Muscle layer of colon (tissue), 2 donors: ENCODE results near the gene SEMA4D.

ENCODE experiments used
- H3K27ac ChIP-seq: one replicate; pipeline ENCODE4 v1.7.0; 2013; ENCODE audit warnings: low read depth, mild to moderate bottlenecking, low read length, moderate library complexity
- H3K27me3 ChIP-seq, 2 donors: one replicate each; pipeline ENCODE4 v1.7.0; 2013; ENCODE audit warnings: low read length in 2 of 2, mild to moderate bottlenecking in 2 of 2; ENCODE audit not compliant: insufficient read depth in 2 of 2, control insufficient read depth in 1 of 2
- H3K36me3 ChIP-seq: one replicate; pipeline ENCODE4 v1.7.0; 2013; ENCODE audit warnings: mild to moderate bottlenecking, low read length; ENCODE audit not compliant: insufficient read depth
- H3K4me1 ChIP-seq: one replicate; pipeline ENCODE4 v1.7.0; 2013; ENCODE audit warnings: mild to moderate bottlenecking, low read length; ENCODE audit not compliant: insufficient read depth
- H3K4me3 ChIP-seq, 2 donors: one replicate each; pipeline ENCODE4 v1.7.0; 2013; ENCODE audit warnings: low read length in 2 of 2, low read depth in 1 of 2, mild to moderate bottlenecking in 1 of 2, moderate library complexity in 1 of 2
- H3K9ac ChIP-seq: one replicate; pipeline ENCODE4 v1.7.0; 2013; ENCODE audit warnings: low read length
- H3K9me3 ChIP-seq: one replicate; pipeline ENCODE4 v1.7.0; 2013; ENCODE audit warnings: mild to moderate bottlenecking, low read length
- donor health status: abdominal sarcoma.
- donor health status: Adenocarcinoma of cecum.

The SEMA4D gene

GRCh38 chr9:89446961-89447310, 51.0 kb downstream of the SEMA4D start:
- H3K36me3 ChIP-seq = no peaks in the 10 kb centered on the region
- no peaks in the 10 kb centered on the region for H3K9me3 ChIP-seq
- H3K4me1 ChIP-seq = no peaks in the 10 kb centered on the region
- no peaks in the 10 kb centered on the region for H3K27me3 ChIP-seq
- no peak overlapping the region for H3K27ac ChIP-seq
- no peak overlapping the region for H3K4me3 ChIP-seq
- no peak overlapping the region for H3K9ac ChIP-seq

GRCh38 chr9:89446261-89446960, 51.5 kb downstream of the SEMA4D start:
- Histone ChIP-seq H3K4me1 (no peaks in the 10 kb centered on the region), H3K9ac (no peak overlapping the region), H3K9me3 (no peaks in the 10 kb centered on the region), H3K36me3 (no peaks in the 10 kb centered on the region), H3K4me3 (no peak overlapping the region), H3K27me3 (no peaks in the 10 kb centered on the region), H3K27ac (no peak overlapping the region)

- no peaks in the 10 kb centered on the region for H3K9me3 ChIP-seq
- H3K27ac ChIP-seq = no peak overlapping the region
- no peak overlapping the region for H3K9ac ChIP-seq
- H3K4me1 ChIP-seq = no peaks in the 10 kb centered on the region
- H3K27me3 ChIP-seq = no peaks in the 10 kb centered on the region
- no peaks in the 10 kb centered on the region for H3K36me3 ChIP-seq
- H3K4me3 ChIP-seq = no peak overlapping the region
These were observed 52.1 kb downstream of the SEMA4D start for GRCh38 chr9:89445801-89446251.

DNA sequence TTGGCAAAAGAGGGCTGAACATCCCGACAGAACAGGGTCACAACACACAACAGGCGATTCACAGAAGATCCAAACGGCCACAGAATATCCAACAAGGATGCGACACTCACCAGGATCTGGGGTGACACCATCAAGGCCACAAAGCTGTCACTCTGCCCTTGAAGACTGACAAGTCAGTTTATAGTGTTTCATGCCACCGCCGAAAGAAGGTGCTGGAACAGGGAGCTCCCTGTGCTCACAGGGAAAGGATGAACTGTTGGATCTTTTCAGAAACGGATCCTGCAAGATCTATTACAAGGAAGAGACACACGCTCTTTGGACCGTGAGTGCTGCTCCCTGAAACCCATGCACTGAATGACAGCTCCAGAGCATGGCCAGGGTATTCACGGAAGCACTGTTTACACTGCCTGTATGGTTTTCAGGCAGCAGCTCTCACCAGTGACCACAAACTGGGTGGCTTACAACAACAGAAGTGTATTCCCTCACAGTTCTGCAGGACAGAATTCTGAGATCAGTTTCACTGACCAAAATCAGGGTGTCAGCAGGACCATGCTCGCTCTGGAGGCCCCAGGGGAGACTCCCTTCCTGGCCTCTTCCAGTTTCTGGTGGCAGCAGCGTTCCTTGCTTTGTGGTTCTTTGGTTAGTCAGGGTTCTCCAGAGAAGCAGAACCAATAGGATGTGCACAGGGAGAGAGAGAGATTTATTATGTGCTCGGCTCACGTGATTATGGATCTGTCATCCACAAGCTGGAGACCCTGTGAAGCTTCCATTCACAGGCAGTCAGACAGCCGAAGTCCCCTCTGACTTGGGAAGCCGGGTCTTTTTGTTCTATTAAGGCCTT, 52.8 kb downstream of the SEMA4D start:
- no peak overlapping the region for H3K9ac ChIP-seq
- H3K27ac ChIP-seq = no peak overlapping the region
- H3K4me1 ChIP-seq = no peaks in the 10 kb centered on the region
- H3K27me3 ChIP-seq = no peaks in the 10 kb centered on the region
- no peaks in the 10 kb centered on the region for H3K9me3 ChIP-seq
- H3K4me3 ChIP-seq = no peak overlapping the region
- no peaks in the 10 kb centered on the region for H3K36me3 ChIP-seq

- Histone ChIP-seq H3K4me1 (no peaks in the 10 kb centered on the region), H3K4me3 (no peak overlapping the region), H3K36me3 (no peaks in the 10 kb centered on the region), H3K27me3 (no peaks in the 10 kb centered on the region), H3K9me3 (no peaks in the 10 kb centered on the region), H3K27ac (no peak overlapping the region), H3K9ac (no peak overlapping the region)
These were observed 53.6 kb downstream of the SEMA4D start for GRCh38 chr9:89444274-89444673.

DNA sequence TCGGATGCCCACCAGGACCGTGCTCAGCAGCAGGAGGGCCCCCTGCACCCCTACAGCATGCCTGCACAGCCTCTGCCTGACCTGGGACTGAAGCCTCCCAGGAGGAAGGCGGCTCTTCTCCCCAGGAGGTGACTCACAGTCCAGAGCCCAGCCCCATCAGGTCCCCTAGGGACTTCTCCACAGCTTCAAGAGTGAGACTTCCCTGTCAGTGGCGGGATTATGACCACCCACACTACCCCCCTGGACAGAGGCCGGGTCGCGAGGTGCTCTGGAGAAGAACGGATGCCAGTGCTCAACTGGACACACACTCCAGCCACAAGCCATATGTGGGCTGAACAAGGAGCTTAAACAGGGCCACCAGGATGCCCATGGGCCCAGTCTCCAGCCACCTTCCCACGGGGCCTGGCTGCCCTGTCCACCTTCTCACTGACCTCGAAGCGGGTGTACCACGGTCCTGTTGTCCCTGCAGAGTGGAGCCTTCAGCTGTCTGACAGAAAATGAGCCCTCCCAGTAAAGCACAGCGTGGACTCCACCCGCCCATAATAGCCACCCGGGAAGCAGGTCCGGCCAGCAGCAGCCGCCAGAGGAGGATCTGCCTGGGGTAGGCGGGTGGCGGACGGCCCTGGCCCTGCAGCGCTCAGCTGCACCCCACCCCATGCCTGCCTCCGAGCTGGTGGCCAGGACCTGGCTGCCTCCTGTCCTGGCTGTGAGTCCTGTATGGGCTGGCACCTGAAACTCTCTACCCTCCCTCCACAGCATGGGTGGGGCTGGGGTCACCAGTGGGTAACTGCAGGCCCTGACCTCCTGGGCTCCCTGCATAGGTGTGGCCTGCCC, 54.7 kb downstream of the SEMA4D start:
- H3K27me3 ChIP-seq = no peaks in the 10 kb centered on the region
- no peaks in the 10 kb centered on the region for H3K9me3 ChIP-seq
- H3K36me3 ChIP-seq = no peaks in the 10 kb centered on the region
- H3K9ac ChIP-seq = no peak overlapping the region
- no peaks in the 10 kb centered on the region for H3K4me1 ChIP-seq
- H3K27ac ChIP-seq = no peak overlapping the region
- H3K4me3 ChIP-seq = no peak overlapping the region

- H3K4me3 ChIP-seq = no peak overlapping the region
- H3K36me3 ChIP-seq = no peaks in the 10 kb centered on the region
- H3K27me3 ChIP-seq = no peaks in the 10 kb centered on the region
- no peaks in the 10 kb centered on the region for H3K4me1 ChIP-seq
- H3K9me3 ChIP-seq = no peaks in the 10 kb centered on the region
- H3K27ac ChIP-seq = no peak overlapping the region
- H3K9ac ChIP-seq = no peak overlapping the region
These were observed 55.4 kb downstream of the SEMA4D start for GRCh38 chr9:89442501-89442978.

DNA sequence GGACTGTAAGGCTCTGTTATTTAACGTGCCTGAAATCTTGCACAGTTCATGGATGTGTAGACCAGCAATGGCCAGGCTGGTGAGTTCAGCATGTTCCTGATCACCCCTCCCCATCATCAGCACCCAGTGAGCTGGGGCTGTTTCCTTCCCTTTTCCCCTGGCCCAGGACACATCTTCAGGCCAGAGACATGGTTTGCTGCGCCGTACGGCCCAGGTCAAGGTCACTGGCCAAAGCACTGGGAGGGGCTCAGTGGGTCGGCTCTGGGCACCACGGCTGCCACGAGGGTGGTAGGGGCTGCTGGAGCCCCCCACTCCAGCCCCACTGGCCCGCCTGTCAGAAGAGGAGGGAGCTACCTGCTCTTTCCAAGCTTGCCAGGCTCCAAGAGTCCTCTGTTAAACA, 55.9 kb downstream of the SEMA4D start:
- Histone ChIP-seq H3K4me1 (no peaks in the 10 kb centered on the region), H3K9ac (no peak overlapping the region), H3K4me3 (no peak overlapping the region), H3K27me3 (no peaks in the 10 kb centered on the region), H3K9me3 (no peaks in the 10 kb centered on the region), H3K27ac (no peak overlapping the region), H3K36me3 (no peaks in the 10 kb centered on the region)

DNA sequence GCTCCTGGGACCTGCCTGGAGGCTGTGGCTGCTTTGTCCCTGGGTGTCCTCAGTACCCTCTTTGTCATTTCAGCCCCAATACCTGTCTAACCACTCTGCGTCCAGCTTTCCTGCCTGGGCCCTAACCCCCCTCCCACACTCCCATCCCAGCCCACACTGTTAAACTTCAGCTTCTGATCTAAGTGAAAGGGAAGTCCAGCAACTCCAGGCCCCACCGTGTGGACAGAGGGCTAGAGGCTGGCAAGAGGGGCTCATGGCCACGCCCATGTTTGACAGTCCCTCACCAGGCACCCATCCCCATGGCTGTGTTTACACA, 56.3 kb downstream of the SEMA4D start:
- H3K4me3 ChIP-seq = no peak overlapping the region
- H3K4me1 ChIP-seq = no peaks in the 10 kb centered on the region

DNA sequence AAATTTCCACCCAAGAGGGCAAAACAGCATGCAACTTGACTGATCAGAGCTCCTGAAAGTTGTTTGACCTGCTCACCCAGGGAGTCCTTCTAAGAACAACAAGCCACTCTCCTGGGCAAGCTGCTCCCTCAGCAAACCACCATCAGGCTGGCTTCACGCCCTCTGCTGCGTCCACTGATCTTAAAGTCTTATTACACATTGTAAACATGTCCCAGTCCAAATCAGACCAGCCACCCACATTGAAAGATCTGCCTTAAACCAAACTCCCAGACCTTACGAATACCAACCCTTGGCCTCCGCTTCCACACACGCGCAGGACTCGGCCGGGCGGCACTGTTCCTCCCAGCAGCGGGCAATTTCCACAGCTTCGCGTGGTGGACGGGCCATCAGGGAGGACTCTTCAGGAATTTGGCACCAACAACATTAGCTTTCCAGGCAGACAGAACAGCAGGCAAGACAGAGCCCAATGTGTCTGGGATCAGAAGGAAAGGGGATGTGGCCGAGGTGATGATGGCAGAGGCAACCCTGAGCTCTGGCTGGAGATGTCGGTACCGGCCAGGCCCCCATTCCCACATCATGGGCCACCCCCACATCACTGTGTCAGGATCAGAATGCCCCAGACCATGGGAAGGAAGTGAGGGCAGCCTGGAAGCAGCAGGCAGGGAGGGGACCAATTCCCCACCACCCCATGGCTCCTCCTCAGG, 56.8 kb downstream of the SEMA4D start:
- H3K4me1 ChIP-seq = no peaks in the 10 kb centered on the region
- no peaks in the 10 kb centered on the region for H3K9me3 ChIP-seq
- no peak overlapping the region for H3K9ac ChIP-seq
- H3K4me3 ChIP-seq = no peak overlapping the region
- H3K27ac ChIP-seq = no peak overlapping the region
- H3K27me3 ChIP-seq = no peaks in the 10 kb centered on the region
- H3K36me3 ChIP-seq = no peaks in the 10 kb centered on the region

More for the DNA sequence above, 56.3 kb downstream of the SEMA4D start:
- no peaks in the 10 kb centered on the region for H3K9me3 ChIP-seq
- no peaks in the 10 kb centered on the region for H3K36me3 ChIP-seq
- no peak overlapping the region for H3K27ac ChIP-seq
- H3K9ac ChIP-seq = no peak overlapping the region
- no peaks in the 10 kb centered on the region for H3K27me3 ChIP-seq

- Histone ChIP-seq H3K9me3 (no peaks in the 10 kb centered on the region), H3K9ac (no peak overlapping the region), H3K4me3 (no peak overlapping the region), H3K36me3 (no peaks in the 10 kb centered on the region), H3K27me3 (no peaks in the 10 kb centered on the region), H3K27ac (no peak overlapping the region), H3K4me1 (no peaks in the 10 kb centered on the region)
These were observed 57.4 kb downstream of the SEMA4D start for GRCh38 chr9:89440548-89440947.
